GM21447 (cell line): Measurements from ENCODE around the gene THSD1.
"Not testable (repeated sequence)": the region's sequence is repeated elsewhere in the genome, so short reads cannot be mapped to it uniquely, and the experiment has no call there.

Experiments
- ATAC-seq: cut with Tn5 transposase; IDR thresholded peaks from one replicate; pipeline ENCODE4 v1.9.1; 2021; ENCODE audit not compliant: unreplicated experiment

Gene THSD1

GRCh38 chr13:52408071-52408658, 2.2 kb upstream of the THSD1 start:
- not testable (repeated sequence) for ATAC-seq

GRCh38 chr13:52407436-52407835, 1.5 kb upstream of the THSD1 start:
- not testable (repeated sequence) for ATAC-seq

GRCh38 chr13:52406629-52407028, 657 bp upstream of the THSD1 start:
- no peak for ATAC-seq

GRCh38 chr13:52405369-52405766, 604 bp downstream of the THSD1 start:
- ATAC-seq, result no peak

DNA sequence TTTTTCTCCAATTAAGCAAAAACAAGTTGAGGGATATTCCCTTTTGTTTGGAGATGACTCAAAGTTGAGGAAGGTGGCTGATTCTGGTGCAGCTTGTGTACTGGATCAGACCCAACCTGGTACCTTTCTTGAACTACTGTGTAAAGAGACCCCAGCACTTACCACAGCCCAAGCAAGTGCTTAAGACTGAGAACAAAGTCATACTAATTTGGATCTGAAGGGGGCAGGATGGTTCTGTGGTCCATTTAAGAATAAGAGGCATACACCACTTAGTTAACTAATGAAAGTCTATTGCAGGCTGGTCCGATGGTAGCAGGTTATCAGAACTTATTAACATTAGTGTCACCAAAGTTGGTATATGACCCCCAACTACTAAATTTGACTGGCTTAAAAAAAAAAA, 6.3 kb downstream of the THSD1 start:
- no peak for ATAC-seq

GRCh38 chr13:52399046-52399445, 6.9 kb downstream of the THSD1 start:
- ATAC-seq, result no peak

- ATAC-seq, result no peak
Observed at GRCh38 chr13:52395704-52396103, 10.3 kb downstream of the THSD1 start.

- ATAC-seq, result no peak
Observed at GRCh38 chr13:52394586-52394985, 11.4 kb downstream of the THSD1 start.

DNA sequence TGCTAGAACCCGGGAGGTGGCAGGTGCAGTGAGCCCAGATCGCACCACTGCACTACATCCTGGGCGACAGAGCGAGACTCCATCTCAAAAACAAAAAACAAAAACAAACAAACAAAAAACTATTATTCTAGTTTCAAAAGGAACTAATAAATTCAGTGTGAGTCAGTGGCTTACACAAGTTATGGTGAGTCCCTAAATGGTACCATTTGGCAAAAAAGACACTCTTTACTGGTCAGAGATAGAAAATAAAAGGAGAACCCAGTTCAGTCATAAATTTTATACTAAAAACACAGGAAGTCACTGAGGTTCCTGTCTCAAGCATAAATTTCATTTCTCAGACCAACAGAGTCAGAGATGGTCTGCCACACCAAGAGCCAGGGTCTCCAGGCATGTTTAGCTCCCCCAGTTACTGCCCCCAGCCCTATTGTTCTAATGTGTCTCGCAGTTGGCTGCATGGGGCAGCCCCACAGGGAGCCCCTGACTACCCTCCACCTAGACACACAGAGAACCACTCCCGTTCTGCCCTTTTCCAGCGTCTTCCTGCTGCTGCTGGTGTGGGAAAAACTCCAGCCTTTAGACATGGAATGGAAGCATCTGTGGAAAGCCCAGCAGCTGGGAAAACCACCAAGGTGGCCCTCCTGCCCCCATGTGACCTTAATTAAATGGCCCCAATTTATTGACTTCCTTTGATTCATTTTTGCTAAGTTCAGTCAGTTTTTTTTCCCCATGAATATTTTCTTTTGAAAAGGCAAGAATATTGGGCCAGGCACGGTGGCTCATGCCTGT, 12.2 kb downstream of the THSD1 start:
- no peak for ATAC-seq

GRCh38 chr13:52387721-52388120, 18.3 kb downstream of the THSD1 start:
- no peak for ATAC-seq

GRCh38 chr13:52385870-52386269, 20.1 kb downstream of the THSD1 start:
- no peak for ATAC-seq

DNA sequence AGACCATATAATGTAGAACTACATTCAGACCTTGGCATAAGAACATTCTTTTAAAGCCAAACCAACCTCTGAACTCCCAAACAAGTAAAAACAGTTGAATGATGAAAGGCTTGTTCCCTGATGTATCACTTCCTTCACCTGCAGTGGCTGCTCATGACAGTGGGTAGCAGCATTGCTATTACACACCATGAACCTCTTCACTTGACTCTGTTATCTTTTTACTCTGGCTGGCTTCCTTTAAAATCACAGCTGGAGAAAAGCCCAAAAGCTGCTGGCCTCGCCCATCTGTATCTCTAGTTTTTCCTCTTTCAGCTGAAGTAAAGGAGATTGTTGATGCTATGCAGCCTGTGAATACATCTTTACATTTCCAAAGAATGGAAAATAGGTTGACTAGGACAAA, 22.6 kb downstream of the THSD1 start:
- no peak for ATAC-seq

- no peak for ATAC-seq
Observed at GRCh38 chr13:52378312-52378711, 27.7 kb downstream of the THSD1 start.

- no peak for ATAC-seq
Observed at GRCh38 chr13:52377898-52378297, 28.1 kb downstream of the THSD1 start.

DNA sequence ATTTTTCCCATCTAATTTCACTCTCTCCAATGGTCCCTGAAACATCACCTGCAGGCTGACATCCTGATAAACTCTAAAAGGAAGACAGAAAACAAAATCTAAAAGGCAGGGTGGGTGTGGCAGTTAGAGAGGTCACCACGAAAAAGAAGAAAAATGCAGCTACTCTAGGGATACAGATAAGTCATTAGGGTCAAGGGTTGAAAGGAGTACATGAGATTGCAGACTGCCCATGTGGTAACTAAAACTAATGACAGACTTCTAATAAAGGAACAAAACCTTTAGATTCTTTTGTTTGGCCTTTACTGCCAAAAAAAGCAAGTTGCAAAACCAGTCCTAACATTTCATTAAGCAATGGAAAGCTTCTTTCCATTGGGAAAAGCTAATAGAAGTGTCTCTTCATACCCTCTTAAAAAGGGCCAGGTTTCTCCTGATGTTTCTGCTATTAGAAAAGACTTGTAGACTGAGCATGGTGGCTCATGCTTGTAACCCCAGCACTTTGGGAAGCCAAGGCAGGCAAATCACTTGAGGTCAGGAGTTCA, 31.0 kb downstream of the THSD1 start:
- ATAC-seq, result no peak

DNA sequence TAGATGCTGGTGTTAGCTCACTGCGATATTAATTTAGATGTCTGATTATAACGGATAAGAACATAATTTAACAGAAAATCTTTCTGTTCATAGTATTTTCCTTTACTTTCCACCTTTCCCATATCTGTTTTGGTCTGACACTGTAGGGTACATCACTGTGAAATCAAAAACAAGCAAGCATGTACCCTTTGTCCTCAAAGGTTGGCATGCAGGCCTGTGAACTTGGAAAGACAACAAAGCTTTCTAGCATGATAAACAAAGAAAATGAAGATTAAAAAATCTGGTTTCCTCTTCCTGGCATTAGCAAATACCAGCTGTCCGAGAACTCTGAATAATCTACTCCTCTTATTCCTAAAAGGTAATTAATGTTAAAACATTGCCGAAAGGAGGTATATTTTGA, 31.6 kb downstream of the THSD1 start:
- ATAC-seq, result no peak

- ATAC-seq, result not testable (repeated sequence)
Observed at GRCh38 chr13:52373277-52373676, 32.7 kb downstream of the THSD1 start.

DNA sequence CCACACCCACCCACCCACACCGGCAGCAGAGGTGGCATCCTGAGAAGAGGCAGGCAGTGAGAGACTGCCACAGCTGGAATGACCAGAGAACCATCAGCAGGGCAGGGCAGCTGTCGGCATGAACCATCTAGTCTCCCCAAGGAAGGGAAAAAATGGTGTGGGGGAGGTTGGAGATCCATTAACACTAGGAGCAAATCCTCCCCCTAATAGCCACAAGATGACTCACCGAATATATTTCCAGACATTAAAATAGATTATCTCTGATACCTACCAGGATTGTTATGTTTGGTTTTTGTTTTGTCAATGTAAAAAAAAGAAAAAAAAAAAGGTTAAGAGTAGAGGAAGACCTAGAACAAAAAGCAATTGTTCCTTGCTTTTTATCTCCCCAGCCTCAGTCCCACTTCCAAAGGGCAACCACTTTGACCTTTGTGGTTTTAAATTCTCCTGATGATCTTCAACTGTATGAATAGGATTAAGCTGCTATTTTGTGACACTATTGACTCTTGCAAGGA, 34.2 kb downstream of the THSD1 start:
- ATAC-seq, result no peak

GRCh38 chr13:52366291-52366690, 39.7 kb downstream of the THSD1 start:
- no peak for ATAC-seq

DNA sequence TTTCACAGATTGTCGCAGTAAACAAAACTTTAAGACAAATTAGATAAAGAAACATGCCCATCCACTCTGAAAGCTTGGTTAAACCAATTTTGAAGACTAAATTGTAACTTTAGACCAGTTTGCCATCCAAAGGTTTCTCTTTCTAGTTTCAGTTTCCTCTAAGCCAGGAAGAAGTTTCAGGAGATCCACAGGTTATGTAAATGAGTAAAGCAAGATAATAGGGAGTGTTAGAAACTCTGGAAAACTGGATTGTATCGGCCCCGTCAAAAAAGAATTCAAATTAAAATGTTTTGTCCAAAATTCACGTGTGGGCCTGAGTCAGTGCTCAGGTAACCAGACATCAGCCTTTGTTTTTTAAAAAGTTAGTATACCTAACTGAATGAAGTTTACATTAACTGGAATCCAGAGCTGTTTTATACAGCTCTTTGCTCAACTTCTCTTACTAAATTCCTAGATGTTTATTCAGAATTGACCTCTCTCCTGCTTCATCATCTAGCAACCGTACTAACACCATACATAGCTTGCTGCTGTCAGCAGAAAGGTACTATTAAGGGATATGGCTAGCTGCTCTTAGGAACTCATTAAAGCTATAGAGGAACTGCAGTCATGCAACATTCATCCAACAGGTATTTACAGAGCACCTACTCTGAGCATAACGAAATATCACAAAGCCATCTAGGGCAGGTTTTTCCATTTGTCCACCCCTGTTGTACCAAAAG, 43.6 kb downstream of the THSD1 start:
- not testable (repeated sequence) for ATAC-seq

- ATAC-seq, result no peak
Observed at GRCh38 chr13:52361225-52361624, 44.7 kb downstream of the THSD1 start.

DNA sequence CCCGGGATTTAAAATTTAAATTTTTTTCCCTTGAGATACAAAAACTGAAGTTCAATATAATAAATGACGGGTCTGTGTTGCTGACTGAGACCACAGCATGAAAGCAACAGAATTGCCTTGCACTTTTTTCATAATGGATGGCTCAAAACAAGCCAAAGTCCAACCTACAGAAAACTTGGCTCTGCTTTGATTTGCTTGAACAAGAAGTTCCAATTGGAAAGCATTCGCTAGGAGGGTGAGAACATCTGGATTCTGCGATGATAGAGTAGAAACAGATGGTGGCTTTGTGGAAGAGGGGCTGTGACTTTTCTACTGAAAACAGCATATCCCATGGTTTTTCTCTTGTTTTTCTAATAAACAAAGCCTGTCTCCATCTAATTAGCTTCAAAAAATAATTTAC, 46.4 kb downstream of the THSD1 start:
- ATAC-seq, result no peak
